ENCODE results near the gene ALDH16A1. TPM values are rescaled to one million over a fixed set of nuclear protein-coding genes. Genes with fewer than 3 reads are reported as not detected.

ALDH16A1 gene
- total RNA-seq, 1 experiment from 2014 or later, result 51.7 TPM

DNA sequence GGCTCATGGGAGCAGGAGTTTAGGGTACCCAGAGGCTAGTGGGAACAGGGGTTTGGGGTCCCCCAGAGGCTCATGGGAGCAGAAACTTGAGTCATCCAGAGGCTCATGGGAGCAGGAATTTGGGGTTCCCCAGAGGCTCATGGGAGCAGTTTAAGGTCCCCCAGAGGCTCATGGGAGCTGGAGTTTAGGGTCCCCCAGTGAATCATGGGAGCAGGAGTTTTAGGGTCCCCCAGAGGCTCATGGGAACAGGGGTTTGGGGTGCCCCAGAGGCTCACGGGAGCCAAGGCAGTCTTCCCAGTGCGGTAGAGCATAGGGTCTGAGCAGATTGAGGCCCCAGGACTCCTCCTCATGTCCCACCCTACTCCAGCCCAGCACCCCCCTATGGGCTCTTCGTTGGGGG, 12.3 kb downstream of the ALDH16A1 start:
- no peak overlapping the region for H3K18ac ChIP-seq (ENCODE audit: insufficient read length, low read depth, low read length)
- TF ChIP-seq CTCF (conservative IDR thresholded peaks at IDR 0.05), result no peak
- no peak overlapping the region for H3K9ac ChIP-seq (ENCODE audit: extremely low read depth, insufficient read length, low read length)
- no peak for DNase-seq
- H3K4ac ChIP-seq (ENCODE audit: low read depth, low read length), result no peak overlapping the region
- Mint-ChIP-seq H3K4me1 (peaks cover 6 to 10% of the 10 kb centered on the region in 2 experiments), H3K36me3 (ENCODE audit: insufficient read depth in 1 of 3, low read depth in 3 of 3) (peaks cover 16 to 25% (median 24%) of the 10 kb centered on the region in 3 experiments; a peak in 6 of 7 replicates), H3K27ac (no peak overlapping the region), H3K9me3 (no peaks in the 10 kb centered on the region), H3K4me3 (no peak overlapping the region), H3K27me3 (ENCODE audit: low read depth) (no peaks in the 10 kb centered on the region)
- no peak overlapping the region for H2BK12ac ChIP-seq (ENCODE audit: insufficient read length, low read depth, low read length)
- H3K79me2 ChIP-seq (ENCODE audit: insufficient read depth, low read length), result no peaks in the 10 kb centered on the region
- no peaks in the 10 kb centered on the region for H3K79me1 ChIP-seq (ENCODE audit: insufficient read depth, low read depth, low read length, poor library complexity, severe bottlenecking)
- H2BK120ac ChIP-seq (ENCODE audit: low read depth, low read length, poor library complexity, severe bottlenecking), result no peak overlapping the region
- H3K27ac ChIP-seq (ENCODE audit: insufficient read length, low read depth, low read length), result no peak overlapping the region
- no peak overlapping the region for H4K8ac ChIP-seq (replicated peaks; ENCODE audit: insufficient read length, low read depth, low read length)
- H3K27me3 ChIP-seq (ENCODE audit: insufficient read depth, low read length), result no peaks in the 10 kb centered on the region
- no peaks in the 10 kb centered on the region for H3K23me2 ChIP-seq (ENCODE audit: insufficient read length, low read depth, low read length, poor library complexity, severe bottlenecking)
- no peak overlapping the region for H4K5ac ChIP-seq (ENCODE audit: insufficient read length, low read depth, low read length)
- H2AK5ac ChIP-seq (ENCODE audit: insufficient read length, low read length), result no peak overlapping the region
- no peak overlapping the region for H2AFZ ChIP-seq (ENCODE audit: low read length)
- H4K20me1 ChIP-seq (ENCODE audit: control insufficient read depth, insufficient read depth, insufficient read length), result no peaks in the 10 kb centered on the region
- no peaks in the 10 kb centered on the region for H3K9me3 ChIP-seq (ENCODE audit: control insufficient read depth, low read depth, low read length)
- H4K91ac ChIP-seq (ENCODE audit: insufficient read length, low read depth, low read length), result no peak overlapping the region
- H3K56ac ChIP-seq (ENCODE audit: insufficient read length, low read depth, low read length), result no peak overlapping the region
- H2BK15ac ChIP-seq (ENCODE audit: low read depth, low read length), result no peak overlapping the region
- H3T11ph ChIP-seq (ENCODE audit: low read length), result no peak overlapping the region
- no peak overlapping the region for H3K23ac ChIP-seq (ENCODE audit: insufficient read length, low read depth, low read length)
- no peaks in the 10 kb centered on the region for H3K4me1 ChIP-seq (ENCODE audit: insufficient read depth, low read length)
- H3K14ac ChIP-seq (ENCODE audit: insufficient read depth, low read length), result no peak overlapping the region
- no CpG with 5 or more reads among the region's 3 CpGs for WGBS (ENCODE audit: extremely low coverage, insufficient read length, low lambda C conversion rate)
- H2BK20ac ChIP-seq (ENCODE audit: low read depth, low read length, poor library complexity, severe bottlenecking), result no peak overlapping the region
- no peak overlapping the region for H2BK5ac ChIP-seq (ENCODE audit: insufficient read length, low read length)
- no peak overlapping the region for H3K4me2 ChIP-seq (ENCODE audit: insufficient read depth, insufficient read length, low read length)

Data from H9 (cell line).